Measurements from ENCODE around the gene ZC3H12A. TPM values are rescaled to one million over a fixed set of nuclear protein-coding genes. Genes with fewer than 3 reads are reported as not detected.

The ZC3H12A gene
- total RNA-seq, 2 experiments from 2014 or later, result 164 to 165 TPM

DNA sequence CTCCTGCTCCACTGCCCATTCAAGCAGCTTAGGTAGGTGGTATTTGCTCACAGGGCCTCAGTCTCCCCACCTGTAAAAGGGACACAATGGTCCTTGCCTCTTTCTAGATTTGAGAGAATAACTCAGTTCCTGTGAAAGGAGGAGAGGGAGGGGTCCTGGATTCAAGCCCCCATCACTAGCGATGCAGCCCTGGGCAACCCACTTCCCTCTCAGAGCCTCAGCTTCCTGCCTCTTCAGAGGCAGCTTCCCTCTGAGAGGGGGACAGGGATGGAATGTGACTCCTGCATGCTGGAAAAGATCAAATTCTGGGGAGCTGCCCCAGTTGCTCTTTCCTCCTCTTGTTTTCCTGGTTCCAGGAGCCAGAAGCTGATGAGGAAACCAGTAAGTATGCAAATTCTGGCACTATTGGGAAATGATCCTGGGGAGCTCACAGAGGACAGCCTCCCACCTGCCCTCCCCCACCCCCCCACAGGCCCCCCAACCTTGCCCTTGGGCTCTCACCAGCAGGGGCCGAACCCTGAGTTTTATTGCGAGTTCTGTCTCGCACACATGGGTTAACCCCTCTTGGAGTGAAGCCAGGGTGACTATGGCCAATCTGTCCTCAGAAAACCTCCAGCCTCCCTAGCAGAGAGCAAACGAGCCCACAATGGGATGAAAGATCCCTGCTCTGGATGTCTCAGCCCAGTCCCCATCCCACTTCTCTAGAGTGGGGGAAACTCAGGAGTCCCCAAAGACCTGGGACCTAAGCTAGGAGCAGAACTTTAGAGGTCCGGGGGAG lies 11.7 kb downstream of the ZC3H12A start:
- ChIA-PET POLR2A (interaction anchor here (1.2 to 7.8 kb wide), 6 partner anchors 11 to 204 kb away, joined by 3 to 136 read pairs (median 7); partner anchors contain the start of genes MEAF6 and ZC3H12A), CTCF (interaction anchor here (1.0 to 7.2 kb wide), 4 partner anchors 8 to 30 kb away, joined by 3 to 120 read pairs (median 60); partner anchors contain the start of gene ZC3H12A)
- Histone ChIP-seq H3K27me3 (ENCODE audit: control insufficient read depth in 1 of 2, insufficient read depth in 2 of 2, low read length in 2 of 2) (no peaks in the 10 kb centered on the region), H3K36me3 (ENCODE audit: insufficient read depth, low read length) (peaks cover 65% of the 10 kb centered on the region), H3K4me1 (ENCODE audit: insufficient read depth, low read length) (peaks cover 30% of the 10 kb centered on the region), H3K4me3 (ENCODE audit: low read length) (no peak overlapping the region), H3K9me3 (ENCODE audit: control insufficient read depth in 1 of 2, insufficient read depth in 1 of 2, low read length in 2 of 2) (no peaks in the 10 kb centered on the region), H3K27ac (ENCODE audit: low read depth in 1 of 2, low read length in 2 of 2) (peak overlapping the region; percentile 15 to 56)
- TF ChIP-seq, protein P1, sequence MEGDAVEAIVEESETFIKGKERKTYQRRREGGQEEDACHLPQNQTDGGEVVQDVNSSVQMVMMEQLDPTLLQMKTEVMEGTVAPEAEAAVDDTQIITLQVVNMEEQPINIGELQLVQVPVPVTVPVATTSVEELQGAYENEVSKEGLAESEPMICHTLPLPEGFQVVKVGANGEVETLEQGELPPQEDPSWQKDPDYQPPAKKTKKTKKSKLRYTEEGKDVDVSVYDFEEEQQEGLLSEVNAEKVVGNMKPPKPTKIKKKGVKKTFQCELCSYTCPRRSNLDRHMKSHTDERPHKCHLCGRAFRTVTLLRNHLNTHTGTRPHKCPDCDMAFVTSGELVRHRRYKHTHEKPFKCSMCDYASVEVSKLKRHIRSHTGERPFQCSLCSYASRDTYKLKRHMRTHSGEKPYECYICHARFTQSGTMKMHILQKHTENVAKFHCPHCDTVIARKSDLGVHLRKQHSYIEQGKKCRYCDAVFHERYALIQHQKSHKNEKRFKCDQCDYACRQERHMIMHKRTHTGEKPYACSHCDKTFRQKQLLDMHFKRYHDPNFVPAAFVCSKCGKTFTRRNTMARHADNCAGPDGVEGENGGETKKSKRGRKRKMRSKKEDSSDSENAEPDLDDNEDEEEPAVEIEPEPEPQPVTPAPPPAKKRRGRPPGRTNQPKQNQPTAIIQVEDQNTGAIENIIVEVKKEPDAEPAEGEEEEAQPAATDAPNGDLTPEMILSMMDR (IDR thresholded peaks at IDR 0.05), result no peak
- peaks cover 71% of the 10 kb centered on the region for H3K36me3 Mint-ChIP-seq (ENCODE audit: low read depth)
- no peak overlapping the region for H3K4me3 Mint-ChIP-seq
- peak in 1 of 14 experiments; percentile 24 for DNase-seq
- peak overlapping the region; percentile 84 for H3K27ac Mint-ChIP-seq
- H3K27me3 Mint-ChIP-seq, result no peaks in the 10 kb centered on the region
- no peak for ATAC-seq (ENCODE audit: poor library complexity)
- no peaks in the 10 kb centered on the region for H3K9me3 Mint-ChIP-seq
- peaks cover 24% of the 10 kb centered on the region for H3K4me1 Mint-ChIP-seq (ENCODE audit: low read depth)
- intact Hi-C loops (cut with DNase I, micrococcal nuclease), result loop anchor here in 1 of 2 experiments (2.0 kb wide), 1 partner anchor 61 kb away; no protein-coding TSS in a partner anchor

DNA sequence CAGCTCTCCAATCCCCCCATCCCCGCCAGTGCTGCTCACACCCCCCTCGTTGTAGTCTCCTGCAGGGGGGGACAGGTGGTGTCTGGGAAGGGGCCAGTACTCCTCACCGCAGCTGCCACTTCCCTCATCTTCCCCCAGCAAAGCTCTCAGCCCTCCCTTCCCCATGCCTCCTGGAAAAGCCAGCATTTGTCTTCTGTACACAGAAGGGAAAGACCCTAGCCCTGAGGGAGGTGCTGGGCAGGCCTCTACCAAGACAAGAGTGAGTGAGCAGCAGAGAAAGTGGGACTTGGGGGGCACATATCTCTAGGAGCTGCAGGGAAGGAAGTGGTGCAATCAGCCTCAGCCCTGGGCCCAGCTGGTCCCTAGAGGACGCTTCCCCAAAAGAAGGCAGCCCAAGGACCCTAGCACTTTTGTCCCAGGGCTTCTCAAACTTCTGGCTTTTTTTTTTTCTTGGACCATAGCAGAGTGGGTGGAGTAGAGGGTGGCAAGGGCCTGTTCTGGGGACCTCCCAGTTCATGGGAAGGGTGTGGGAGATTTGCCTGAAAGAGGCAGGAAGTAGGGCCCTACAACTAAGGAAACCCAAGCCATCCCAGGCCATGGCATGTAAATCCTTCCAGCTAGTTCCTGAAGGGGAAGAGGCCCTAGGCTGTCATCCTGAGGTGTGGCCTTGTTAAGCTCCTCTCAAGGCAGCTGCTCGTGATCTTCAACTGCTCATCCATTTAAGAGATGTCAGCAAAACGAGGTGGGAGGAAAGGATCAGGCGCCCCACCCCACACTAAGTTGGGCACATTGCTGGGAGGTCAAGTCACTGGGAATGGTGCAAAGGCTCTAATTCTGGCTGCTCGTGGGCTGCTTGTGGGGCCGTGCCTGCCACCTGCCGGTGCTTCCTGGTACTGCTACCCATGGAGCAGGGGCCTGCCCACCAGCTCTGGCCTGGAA lies 12.6 kb downstream of the ZC3H12A start:
- H3K36me3 ChIP-seq (ENCODE audit: insufficient read depth, low read length), result peaks cover 59% of the 10 kb centered on the region
- intact Hi-C loops (cut with DNase I, micrococcal nuclease), result loop anchor here (1.0 to 2.0 kb wide), 3 partner anchors 32 to 195 kb away; no protein-coding TSS in a partner anchor

More for the DNA sequence above, 12.6 kb downstream of the ZC3H12A start:
- H3K27me3 Mint-ChIP-seq, result no peaks in the 10 kb centered on the region
- POLR2A ChIA-PET, result interaction anchor here (0.8 to 7.8 kb wide), 9 partner anchors 12 to 195 kb away, joined by 3 to 136 read pairs (median 7); partner anchors contain the start of genes MEAF6 and ZC3H12A
- H3K9me3 ChIP-seq (ENCODE audit: control insufficient read depth in 1 of 2, insufficient read depth in 1 of 2, low read length in 2 of 2), result no peaks in the 10 kb centered on the region
- peaks cover 22% of the 10 kb centered on the region for H3K4me1 ChIP-seq (ENCODE audit: insufficient read depth, low read length)
- no peaks in the 10 kb centered on the region for H3K27me3 ChIP-seq (ENCODE audit: control insufficient read depth in 1 of 2, insufficient read depth in 2 of 2, low read length in 2 of 2)
- TF ChIP-seq, protein P1 (IDR thresholded peaks at IDR 0.05), result peak; percentile 98
- H3K4me3 Mint-ChIP-seq, result no peak overlapping the region
- CTCF ChIA-PET, result interaction anchor here (0.6 to 7.2 kb wide), 20 partner anchors 9 to 373 kb away, joined by 3 to 120 read pairs (median 6); partner anchors contain the start of genes MEAF6, MTF1 and ZC3H12A
- peak overlapping the region; percentile 14 to 15 for H3K27ac ChIP-seq (ENCODE audit: low read depth in 1 of 2, low read length in 2 of 2)
- H3K27ac Mint-ChIP-seq, result peak overlapping the region; percentile 84
- DNase-seq (peak; percentile 62 to 89 (median 76)), ATAC-seq (ENCODE audit: poor library complexity) (peak; percentile 75)
- peaks cover 64% of the 10 kb centered on the region for H3K36me3 Mint-ChIP-seq (ENCODE audit: low read depth)
- no peaks in the 10 kb centered on the region for H3K9me3 Mint-ChIP-seq
- H3K4me3 ChIP-seq (ENCODE audit: low read length), result no peak overlapping the region
- H3K4me1 Mint-ChIP-seq (ENCODE audit: low read depth), result peaks cover 24% of the 10 kb centered on the region

Measured in CD4-positive, alpha-beta T cell (primary cell).